B cell (primary cell): ENCODE measurements around the gene P2RX5.

ENCODE experiments used
- CTCF ChIP-seq: fragments of 200-600 bp; IDR thresholded peaks from one replicate; pipeline ENCODE4 v1.8.0; 2022; ENCODE audit warnings: antibody characterized with exemption, mild to moderate bottlenecking
- EZH2 ChIP-seq: IDR thresholded peaks from 2 replicates; pipeline ENCODE4 v1.6.1; 2012; ENCODE audit warnings: borderline replicate concordance, low read depth, mild to moderate bottlenecking, moderate library complexity, low read length; ENCODE audit not compliant: insufficient read depth, poor library complexity, severe bottlenecking

- TF ChIP-seq CTCF (no peak), EZH2 (no peak)
These were observed 40.2 kb downstream of the P2RX5 start for GRCh38 chr17:3655766-3656165.
